NCI-H748 (cell line): ENCODE results near the gene KRT77.

Experiments
- DNase-seq: peaks from one replicate; lab custom pipeline; 2025; ENCODE audit not compliant: unreplicated experiment; lab: John Stamatoyannopoulos, UW

The KRT77 gene

DNA sequence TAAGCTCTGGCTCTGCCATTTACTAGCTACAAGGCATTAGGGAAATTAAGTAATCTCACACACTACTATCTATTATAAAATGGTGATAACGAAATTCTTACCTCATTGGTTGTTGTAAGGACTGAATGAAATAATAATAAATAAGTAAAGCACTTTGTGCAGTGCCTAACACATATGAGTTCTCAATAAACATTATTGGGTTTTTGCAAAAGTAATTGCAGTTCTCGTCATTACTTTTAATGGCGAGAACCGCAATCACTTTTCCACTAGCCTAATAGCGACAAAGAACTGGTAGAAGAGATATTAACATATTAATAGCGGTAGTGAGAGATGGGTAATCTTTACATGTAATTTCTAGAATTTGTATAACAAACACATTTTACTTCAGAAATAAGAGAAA, 9.2 kb downstream of the KRT77 start:
- DNase-seq: no peak

DNA sequence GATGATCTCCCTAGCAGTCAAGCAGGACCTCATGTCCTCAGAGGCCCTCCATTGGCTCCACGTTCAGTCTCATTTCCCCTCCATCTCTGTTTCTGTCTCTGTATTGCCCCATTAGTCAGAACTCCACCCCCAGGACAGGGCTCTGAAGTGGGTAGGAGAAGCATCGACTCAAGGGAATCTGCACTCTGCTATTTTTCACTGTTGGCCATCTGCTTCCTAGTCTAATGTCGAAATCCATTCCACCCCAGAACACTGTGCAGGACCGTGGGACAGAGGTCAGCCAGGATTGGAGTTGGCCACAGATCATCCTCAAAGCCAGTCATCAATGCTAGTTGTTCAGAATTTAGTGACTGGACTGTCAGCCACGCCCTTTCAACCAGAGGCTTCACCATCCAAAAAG, 10.1 kb downstream of the KRT77 start:
- DNase-seq: no peak

DNA sequence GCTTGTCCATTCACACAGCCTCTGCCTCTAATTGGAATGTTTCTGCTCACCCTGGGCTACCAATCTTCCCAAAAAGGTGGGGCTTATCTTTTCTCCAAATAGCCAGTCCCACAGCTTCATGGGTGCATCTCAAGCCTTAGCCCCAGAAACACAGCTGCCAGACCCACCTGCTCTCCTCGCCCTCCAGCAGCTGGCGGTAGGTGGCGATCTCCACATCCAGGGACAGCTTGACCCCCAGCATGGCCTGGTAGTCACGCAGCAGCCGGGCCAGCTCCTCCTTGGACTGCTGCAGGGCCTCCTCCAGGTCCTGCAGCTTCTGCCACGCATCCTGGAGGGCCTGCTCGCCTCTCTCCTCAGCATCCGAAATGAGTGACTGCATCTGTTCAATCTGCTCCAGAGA, 11.1 kb downstream of the KRT77 start:
- DNase-seq: peak; percentile 19

DNA sequence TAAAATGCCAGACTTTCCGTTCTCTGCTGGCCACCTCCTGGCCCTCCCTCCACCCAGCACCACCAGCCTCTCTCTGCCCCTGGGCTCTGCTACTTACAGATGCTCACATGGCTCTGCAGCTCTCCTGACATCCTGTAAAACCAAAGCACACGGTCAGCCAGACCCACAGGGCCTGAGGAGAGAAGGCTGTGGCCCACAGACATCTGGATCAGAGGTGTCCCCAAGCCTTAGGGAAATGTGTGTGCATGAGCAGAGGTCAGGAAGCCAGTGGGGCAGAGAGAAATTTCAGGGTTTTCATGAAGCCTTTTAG, 11.5 kb downstream of the KRT77 start:
- DNase-seq: peak; percentile 14

DNA sequence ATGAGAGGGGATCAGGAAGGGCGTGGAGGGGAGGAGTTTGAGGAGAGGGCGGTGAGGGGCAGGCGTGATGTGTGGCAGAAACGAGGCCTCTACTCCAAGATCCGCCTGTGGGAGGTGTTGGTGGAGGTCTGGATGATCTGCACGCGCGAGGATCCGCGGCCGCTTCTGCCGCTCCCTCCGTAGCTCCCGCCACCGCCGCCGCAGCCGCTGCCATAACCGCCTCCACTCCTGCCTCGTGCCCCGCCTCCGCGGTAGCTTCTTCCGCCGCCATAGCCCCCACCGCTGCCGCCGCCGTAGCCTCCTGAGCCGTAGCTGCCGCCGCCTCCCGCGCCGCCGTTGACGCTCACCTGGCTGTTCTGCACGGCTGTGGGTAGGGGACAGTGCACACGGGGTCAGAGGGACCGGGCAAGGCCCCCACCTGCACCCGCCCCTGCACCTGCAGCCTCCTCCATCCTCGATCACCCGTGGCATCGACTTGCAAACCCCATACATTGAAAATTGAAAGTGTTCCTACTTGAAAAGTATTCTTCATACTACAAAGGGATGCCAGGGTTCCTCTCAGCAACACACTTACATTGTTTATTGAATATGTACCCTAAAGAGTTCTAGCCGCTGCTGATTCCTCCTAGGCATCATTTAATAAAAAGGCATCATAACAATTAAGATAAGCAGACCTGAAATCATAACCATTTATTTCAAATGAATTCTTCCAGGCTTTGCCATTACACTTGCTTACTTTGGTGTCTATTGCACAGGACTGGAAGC, 12.1 kb downstream of the KRT77 start:
- DNase-seq: peak; percentile 71

DNA sequence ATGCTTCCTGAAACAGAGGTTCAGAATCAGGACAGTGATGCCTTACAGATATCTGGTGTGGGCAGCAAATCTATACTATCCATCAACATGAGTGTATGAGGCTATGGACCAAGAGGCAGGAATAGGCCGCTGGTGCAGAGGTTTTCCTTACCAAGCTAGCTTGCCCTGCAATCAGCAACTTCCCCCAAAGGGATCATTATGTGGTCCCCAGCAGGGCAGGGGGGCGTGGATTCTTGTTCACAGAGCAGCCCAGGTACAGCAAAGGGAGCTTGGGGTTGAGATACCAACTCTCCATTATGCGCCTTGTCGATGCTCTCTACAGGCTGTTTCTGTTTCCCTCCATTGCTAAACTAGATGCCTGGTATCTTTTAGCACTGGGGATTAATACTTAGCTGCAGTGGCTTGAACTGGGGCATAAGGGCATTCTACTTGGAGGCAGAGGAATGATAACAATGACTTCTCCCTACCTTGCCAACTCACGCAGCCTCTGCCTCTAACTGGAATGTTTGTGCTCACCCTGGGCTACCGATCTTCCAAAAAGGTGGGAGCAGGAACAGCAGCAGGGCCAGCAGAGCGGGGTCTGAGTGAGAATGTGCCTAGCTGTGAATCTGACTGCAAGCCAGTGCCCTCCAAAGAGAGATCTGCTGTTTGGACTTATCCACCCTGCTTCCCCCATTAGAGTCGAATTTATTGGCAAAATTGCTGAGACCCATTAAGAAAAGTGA, 12.8 kb downstream of the KRT77 start:
- no peak for DNase-seq

DNA sequence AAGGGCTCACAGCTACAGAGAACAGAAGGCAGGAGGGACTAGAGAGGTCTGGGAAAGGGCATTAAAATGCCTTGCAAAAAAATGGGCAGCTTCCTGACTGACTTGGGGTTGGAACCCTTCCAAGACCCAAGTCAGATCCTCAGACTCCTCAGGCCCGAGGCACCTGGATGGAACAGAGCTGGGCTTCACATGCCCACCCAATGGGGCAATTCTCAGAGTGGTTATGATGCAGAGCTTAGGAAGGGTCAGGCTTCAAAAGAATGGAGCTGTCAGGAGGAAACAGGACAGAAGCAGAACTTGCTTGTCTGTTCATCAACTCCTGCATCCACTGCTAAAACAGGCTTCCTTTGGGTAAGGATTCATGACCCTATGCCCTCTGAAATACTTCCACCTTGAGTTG, 13.4 kb downstream of the KRT77 start:
- no peak for DNase-seq

DNA sequence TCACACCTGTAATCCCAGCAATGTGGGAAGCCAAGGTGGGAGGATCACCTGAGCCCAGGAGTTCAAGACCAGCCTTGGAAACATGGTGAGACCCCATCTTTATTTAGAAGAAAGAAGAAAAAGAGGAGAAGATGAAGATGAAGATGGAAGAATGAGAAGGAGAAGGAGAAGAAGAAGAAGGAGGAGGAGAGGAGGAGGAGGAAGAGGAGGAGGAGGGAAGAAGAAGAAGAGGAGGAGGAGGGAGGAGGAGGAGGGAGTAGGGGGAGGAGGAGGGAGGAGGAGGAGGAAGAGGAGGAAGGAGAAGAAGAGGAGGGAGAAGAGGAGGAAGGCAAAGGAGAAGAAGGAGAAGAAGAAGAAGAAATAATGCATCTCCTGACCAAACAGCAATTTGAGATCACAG, 14.1 kb downstream of the KRT77 start:
- no peak for DNase-seq

DNA sequence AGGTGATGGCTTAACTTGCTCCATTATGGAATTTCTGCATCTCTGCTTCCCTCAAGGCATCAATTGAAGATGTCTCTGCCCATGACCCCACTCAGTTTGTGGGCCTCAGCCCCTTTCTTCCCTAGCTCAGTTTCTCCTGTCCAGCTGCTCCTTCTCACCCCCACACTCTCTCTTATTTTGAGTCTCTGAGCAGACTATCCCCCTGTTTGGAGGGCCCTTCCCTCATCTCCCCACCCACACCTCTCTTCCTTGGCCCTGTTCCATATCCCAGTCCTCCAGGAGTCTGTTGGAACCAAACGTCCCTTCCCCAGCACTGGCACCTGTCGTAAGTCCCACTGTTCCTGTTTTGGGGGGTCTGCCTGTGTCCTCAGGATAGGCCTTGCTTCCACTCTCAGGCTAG, 14.8 kb downstream of the KRT77 start:
- DNase-seq: no peak

DNA sequence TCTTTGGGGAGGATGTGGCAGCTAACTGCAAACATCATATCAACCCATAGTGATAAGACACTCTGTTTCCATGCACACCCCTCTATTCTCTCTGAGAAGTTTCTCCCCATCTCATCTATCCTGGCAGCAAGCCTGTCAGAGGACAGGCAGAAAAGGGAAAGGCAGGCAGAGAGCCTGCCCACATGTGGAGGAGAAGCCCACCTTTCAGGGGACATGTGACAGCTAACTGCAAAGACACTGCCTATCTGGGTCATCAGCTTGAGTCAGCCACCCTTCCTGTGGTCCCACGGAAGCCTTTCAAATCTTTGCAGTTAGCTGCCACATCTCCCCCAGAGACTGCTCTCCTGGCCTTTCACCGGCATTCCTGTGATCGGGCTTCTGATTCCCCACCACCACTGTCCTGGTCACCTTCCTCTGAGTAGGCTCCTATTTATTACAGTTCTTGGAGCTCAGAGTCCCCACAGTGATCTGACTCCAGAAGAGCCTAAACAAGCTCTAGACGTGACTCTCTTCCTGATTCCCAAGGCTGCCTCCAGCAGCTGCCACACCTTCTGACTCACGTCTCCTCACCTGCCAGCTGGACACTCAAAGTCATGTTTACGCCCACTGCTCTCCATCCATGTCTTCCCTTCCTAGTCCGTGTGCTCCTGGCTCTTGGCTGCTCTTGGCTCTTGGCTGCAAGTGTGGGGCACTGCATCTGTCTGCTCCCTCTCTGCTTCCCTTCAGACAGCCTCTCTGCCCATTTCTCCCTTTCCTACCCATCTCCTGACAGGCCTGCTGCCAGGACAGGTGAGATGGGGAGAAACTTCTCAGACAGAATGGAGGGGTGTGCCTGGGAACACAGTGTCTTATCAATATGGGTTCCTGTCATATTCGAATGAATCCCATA, 15.6 kb downstream of the KRT77 start:
- peak; percentile 22 for DNase-seq

DNA sequence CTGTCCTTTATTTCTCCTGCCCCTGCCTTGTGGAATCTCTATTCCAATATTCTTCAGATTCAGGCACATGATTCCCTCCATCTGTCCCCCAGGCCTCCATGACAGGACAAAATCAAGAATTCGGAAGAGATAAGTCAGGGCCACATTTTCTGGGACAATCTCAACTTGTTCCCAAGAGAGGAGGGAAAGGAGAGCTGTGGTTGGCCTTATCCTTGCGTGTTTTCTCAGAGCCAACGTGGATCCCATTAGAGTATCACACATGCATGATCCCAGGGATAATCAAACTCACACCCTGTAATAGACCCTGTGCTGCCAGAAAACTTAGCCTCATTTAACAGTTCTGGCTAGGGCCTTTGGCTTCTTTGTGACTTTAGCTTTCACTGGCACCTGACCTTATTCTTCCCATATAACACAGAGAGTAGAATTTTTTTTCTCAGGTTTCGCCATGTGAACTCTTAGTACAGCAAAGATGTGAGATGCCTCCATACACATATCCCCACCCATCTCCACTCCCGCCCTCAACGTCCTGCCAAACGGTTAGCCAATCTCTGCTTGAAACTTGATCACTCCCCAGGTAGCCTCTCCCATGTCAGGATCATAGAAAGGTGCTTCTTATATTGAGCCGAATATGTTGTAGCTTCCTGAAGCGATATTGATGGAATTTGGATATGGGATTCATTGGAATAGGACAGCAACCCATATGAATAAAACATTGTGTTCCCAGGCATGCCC, 16.4 kb downstream of the KRT77 start:
- DNase-seq: no peak

DNA sequence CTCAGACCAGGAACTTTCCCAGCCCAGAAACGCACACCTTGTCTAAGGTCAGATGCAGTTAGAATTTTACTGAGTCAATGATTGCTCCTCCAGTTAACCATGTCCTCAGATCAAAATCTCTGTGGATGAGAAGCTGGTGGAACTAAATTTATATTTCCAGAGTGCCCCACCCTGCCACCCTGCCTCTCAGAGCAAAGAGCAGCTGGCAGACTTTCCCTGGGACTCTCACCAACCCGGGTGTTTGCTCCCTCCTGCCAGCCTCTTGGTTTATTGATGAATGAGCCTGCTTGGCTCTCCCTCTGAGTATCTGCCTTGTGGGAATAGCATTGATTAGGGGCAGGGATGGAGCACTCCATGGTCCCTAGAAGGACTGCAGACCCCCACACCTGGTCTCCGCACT, 17.3 kb downstream of the KRT77 start:
- no peak for DNase-seq

DNA sequence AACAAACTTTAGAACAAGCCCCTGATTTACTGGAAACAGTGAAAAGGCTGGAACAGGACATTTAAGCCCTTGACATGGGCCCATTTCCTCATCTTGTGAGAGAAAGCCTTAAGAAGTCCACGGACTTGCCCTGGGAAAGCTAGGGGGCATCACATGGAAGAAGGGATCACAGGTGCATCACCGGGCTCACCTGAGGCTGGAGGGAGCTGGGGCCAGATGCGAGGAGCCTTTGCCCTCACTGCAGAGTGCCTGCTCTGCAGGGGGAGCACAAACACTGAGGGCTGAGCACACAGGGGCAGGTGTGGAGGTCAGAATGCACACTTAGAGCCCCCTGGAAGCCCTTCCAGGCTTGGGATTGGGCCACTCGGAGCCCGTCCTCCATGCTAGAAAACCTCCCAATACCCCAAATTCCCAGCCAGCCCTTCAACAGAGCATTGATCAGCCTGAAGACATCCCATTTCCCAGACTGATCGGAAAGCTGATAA, 17.9 kb downstream of the KRT77 start:
- DNase-seq: no peak

DNA sequence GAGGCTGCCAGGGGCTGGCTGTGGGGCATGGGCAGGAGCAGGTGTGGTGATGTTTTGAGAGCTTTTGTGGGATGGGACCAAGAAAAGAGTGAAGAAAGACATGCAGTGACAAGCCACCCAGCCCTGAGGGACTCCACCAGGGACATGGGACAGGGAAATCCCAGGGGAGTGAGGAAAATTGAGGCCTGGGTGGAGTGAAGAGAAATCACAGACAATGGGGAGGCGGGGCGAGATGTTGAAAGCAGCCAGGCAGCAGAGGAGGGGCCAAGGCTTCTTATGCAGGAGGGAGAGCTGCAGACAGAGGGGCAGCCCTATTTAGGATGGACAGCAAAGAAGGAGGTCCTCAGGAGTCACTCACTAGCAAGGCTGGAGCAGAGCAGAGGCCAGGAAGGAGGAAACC, 18.9 kb downstream of the KRT77 start:
- DNase-seq: no peak

DNA sequence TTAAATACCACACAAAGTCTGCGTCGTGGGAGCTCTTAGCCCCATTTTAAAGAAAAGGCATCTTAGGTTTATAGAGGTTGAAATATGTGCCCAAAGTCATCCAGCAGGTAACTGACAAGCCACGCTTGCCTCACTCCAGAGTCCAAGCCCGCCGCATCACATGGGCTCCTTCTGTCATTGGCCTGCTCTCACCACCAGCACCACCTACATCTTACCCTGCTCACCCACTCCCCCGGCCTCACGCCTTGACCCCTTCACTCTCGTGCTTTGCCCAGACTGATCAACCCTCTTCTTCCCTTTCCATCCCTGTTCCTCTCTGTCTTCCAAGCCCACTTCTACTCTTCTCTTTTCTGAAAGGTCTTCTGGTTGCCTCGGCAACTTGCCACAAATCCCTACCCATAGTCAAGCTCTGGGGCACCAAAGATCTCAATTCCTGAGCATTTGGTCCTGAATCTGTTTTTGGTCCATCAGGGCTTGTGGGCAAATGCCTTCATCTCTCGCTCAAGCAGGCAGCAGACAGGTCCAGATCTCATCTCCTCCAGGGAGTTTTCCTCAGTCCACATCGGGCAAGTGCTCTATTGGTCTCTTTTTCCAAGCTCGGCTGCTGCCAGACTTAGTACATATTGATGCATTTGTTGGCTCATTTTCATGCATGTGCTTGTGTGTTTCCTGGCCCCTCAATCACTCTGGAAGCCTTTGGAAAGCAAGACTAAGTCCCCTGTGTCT, 19.6 kb downstream of the KRT77 start:
- no peak for DNase-seq

DNA sequence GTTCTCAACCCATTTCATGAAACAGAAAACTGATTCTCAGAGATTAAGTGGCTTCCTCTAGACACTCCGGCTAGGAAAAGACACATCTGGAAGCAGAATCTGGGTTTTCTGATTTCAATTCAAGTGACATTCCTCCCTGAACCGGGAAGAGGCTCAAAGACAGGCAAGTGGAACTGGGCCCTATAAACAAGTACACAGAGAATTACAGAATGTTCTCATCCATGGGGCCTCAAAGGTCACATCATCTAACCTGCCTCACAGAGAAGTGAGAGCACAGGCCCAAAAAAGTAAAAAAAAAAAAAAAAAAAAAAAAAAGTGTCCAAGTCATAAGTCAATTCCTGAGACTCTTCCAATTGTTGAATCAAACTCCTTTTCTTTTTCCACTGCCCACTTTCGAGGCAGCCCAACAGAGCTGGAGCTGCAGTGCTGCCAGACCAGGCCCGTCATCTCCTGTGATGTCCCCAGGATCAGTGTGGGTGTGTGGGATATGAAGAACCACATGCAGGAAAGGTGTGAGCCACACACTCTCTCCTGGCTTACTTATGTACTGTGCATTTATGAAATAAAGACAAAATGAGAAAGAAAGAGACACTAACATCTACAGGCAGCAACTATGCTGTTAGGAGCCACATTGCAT, 20.3 kb downstream of the KRT77 start:
- DNase-seq: no peak

DNA sequence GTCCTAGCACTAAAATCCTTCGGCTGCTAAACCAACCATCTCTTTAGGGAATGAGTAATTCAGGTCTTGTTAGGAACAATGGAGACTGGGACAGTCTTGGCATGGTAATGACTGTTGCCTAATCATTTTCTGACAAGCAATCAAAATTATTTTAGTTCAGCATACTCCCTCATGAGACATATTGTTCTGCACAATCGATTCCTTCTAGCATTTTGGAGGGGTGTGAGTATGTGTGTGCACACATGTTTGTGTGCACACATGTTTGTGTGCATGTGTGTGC, 21.0 kb downstream of the KRT77 start:
- DNase-seq: no peak

DNA sequence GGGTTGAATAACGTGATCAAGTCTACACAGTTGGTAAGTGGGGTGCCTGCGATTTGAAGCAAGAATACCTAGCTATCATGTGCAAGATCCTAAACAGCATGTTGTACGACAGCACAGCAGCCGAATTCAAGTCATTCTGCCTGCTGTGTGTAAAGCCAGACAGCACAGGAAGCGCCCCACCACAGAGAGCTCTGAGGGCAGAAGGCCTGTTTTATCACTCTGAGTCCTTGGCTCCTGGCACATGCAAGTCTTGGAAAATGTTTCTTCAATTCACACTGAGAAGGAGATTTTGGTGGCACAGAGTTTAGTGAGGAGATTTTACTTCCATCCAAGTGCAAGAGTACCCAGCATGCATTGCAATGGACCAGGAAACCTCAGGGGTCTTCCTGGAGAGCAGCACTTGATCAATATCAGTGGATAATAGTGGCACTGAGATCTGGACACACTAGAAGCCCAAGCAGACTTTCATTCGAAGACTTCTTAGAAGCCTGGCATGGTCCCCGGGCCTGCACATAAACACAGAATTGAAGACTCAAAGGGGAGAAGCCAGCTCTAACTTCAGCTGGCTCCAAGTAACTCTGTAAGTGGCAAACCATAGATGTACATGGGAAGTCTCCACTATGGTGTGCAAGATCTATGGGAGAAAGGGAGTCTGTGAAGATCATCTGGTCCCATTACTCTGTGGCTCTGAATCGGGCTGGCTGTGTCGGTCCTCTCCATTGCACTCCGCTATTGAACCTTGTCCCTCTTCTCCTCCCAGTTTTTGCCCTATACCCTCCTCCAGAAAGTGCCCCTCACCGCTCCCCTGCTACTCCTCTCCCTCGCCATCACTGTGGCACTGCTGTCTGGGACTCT, 21.6 kb downstream of the KRT77 start:
- DNase-seq: no peak

DNA sequence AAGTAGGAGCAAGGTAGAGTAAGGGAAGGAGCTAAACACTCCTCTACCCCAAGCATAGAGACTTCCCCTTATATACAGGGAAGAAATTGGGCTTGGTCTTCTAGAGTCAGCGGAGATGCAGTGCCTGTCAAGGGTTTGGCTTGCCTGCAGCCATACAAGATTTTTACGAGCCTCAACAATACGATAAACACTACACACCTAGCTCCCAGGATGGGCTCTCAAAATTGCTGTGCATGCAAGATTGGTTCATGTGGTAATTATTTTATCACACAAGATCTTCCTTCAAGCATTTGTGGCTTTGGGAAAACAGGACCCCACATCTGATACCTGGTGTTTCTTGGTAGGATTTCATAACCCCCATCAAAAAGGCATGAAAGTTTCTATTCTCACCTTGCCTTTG, 23.0 kb downstream of the KRT77 start, which contains the start of gene KRT1:
KRT1 (minus strand) TSS at position 45 of the 400 bp plus-strand sequence. CDS start 59 bp downstream, outside the sequence.
- DNase-seq: no peak
